GM19035 (cell line): ENCODE measurements around the gene ADAMTS10.
"Not testable (repeated sequence)": the region's sequence is repeated elsewhere in the genome, so short reads cannot be mapped to it uniquely, and the experiment has no call there.

Experiments used
- ATAC-seq: cut with Tn5 transposase; IDR thresholded peaks from one replicate; pipeline ENCODE4 v1.9.1; 2021; ENCODE audit not compliant: unreplicated experiment

The ADAMTS10 gene

GRCh38 chr19:8610041-8610935, at the start of gene ADAMTS10:
Gene ADAMTS10 (minus strand): TSS chr19:8610715. CDS start chr19:8605710, 5,005 bp downstream.
- no peak for ATAC-seq

- ATAC-seq: no peak
Measured at GRCh38 chr19:8659905-8660304, 49.4 kb upstream of the ADAMTS10 start.

GRCh38 chr19:8657869-8658268, 47.4 kb upstream of the ADAMTS10 start:
- ATAC-seq: no peak

- ATAC-seq: no peak
Measured at GRCh38 chr19:8655340-8655709, 44.8 kb upstream of the ADAMTS10 start.

- ATAC-seq: no peak
Measured at GRCh38 chr19:8654591-8655339, 44.2 kb upstream of the ADAMTS10 start.

- no peak for ATAC-seq
Measured at GRCh38 chr19:8648240-8648639, 37.7 kb upstream of the ADAMTS10 start.

- ATAC-seq: no peak
Measured at GRCh38 chr19:8643860-8644653, 33.5 kb upstream of the ADAMTS10 start.

- no peak for ATAC-seq
Measured at GRCh38 chr19:8642561-8642960, 32.0 kb upstream of the ADAMTS10 start.

- ATAC-seq: no peak
Measured at GRCh38 chr19:8641908-8642547, 31.5 kb upstream of the ADAMTS10 start.

GRCh38 chr19:8641221-8641907, 30.8 kb upstream of the ADAMTS10 start:
- ATAC-seq: no peak

- no peak for ATAC-seq
Measured at GRCh38 chr19:8640402-8641004, 30.0 kb upstream of the ADAMTS10 start.

- ATAC-seq: no peak
Measured at GRCh38 chr19:8639821-8640401, 29.4 kb upstream of the ADAMTS10 start.

- no peak for ATAC-seq
Measured at GRCh38 chr19:8638078-8638619, 27.6 kb upstream of the ADAMTS10 start.

GRCh38 chr19:8637070-8637469, 26.6 kb upstream of the ADAMTS10 start:
- not testable (repeated sequence) for ATAC-seq

- no peak for ATAC-seq
Measured at GRCh38 chr19:8635422-8635821, 24.9 kb upstream of the ADAMTS10 start.

- no peak for ATAC-seq
Measured at GRCh38 chr19:8631425-8631819, 20.9 kb upstream of the ADAMTS10 start.

GRCh38 chr19:8630796-8631424, 20.4 kb upstream of the ADAMTS10 start:
- no peak for ATAC-seq

- no peak for ATAC-seq
Measured at GRCh38 chr19:8629996-8630683, 19.6 kb upstream of the ADAMTS10 start, which contains the start of gene NFILZ. Gene NFILZ (plus strand): TSS chr19:8630633. CDS start chr19:8676766, 46,133 bp downstream.
